HepG2 (cell line): ENCODE measurements around the gene IGFALS. TPM values are rescaled to one million over a fixed set of nuclear protein-coding genes. Genes with fewer than 3 reads are reported as not detected.

Source experiments
- GATAD1 ChIP-seq: IDR thresholded peaks from 2 replicates; pipeline ENCODE4 v1.6.1; 2016; ENCODE audit warnings: missing genetic modification reagents, missing compliant biosample characterization
- KLF16 ChIP-seq, 2 experiments: sonication (generic) in 1 of 2; formaldehyde crosslinking in 1 of 2; IDR thresholded peaks; 2 replicates each; pipeline versions ENCODE4 v1.6.1 to v1.8.0; 2016 to 2023; ENCODE audit warnings: missing genetic modification reagents in 2 of 2, missing compliant biosample characterization in 1 of 2
- SIX1 ChIP-seq: sonication (generic); formaldehyde crosslinking; IDR thresholded peaks from 2 replicates; pipeline ENCODE4 v1.4.0; 2020; ENCODE audit warnings: missing genetic modification reagents, borderline replicate concordance
- ZFX ChIP-seq: sonication (generic); formaldehyde crosslinking; IDR thresholded peaks from 2 replicates; pipeline ENCODE4 v1.4.0; 2020; ENCODE audit warnings: mild to moderate bottlenecking, low read depth, missing genetic modification reagents, moderate library complexity
- ZNF563 ChIP-seq: sonication (generic); formaldehyde crosslinking; IDR thresholded peaks from 2 replicates; pipeline ENCODE4 v1.8.0; 2022; ENCODE audit warnings: mild to moderate bottlenecking, moderate library complexity, missing genetic modification reagents
- ZSCAN21 ChIP-seq: sonication (generic); formaldehyde crosslinking; IDR thresholded peaks from 2 replicates; pipeline ENCODE4 v1.8.0; 2022; ENCODE audit warnings: mild to moderate bottlenecking, missing genetic modification reagents, moderate library complexity, borderline replicate concordance
- ZSCAN31 ChIP-seq: sonication (generic); formaldehyde crosslinking; IDR thresholded peaks from 2 replicates; pipeline ENCODE4 v1.5.0; 2020; ENCODE audit warnings: low read depth, mild to moderate bottlenecking, missing genetic modification reagents
- polyA plus RNA-seq, 8 experiments: library from polyadenylated mRNA; depleted of rRNA in 3 of 8; stranded (reverse) in 7 of 8; unstranded in 1 of 8; fragments of >200 nt; fragmentation: Illumina TruSeq in 4 of 8; extraction: Trizol in 4 of 8; gene quantifications; 2 replicates each; pipeline versions ENCODE4 v1.2.1 to v1.2.3, GENCODE V29; 2011 to 2016; ENCODE audit warnings: low read depth in 4 of 8, missing spikeins in 1 of 8, mixed read lengths in 1 of 8; ENCODE audit not compliant: insufficient read depth in 1 of 8
- total RNA-seq, 5 experiments: library from RNA; depleted of rRNA; stranded (reverse); fragments of >200 nt; fragmentation: Illumina TruSeq; extraction: Trizol; gene quantifications; 2 replicates each; pipeline ENCODE4 v1.2.3, GENCODE V29; 2016; ENCODE audit warnings: low read depth in 1 of 5
- TF ChIP-seq, protein P1 (sequence below): sonication (generic); formaldehyde crosslinking; conservative IDR thresholded peaks from 2 replicates; pipeline ENCODE4 v1.8.1; 2023; ENCODE audit warnings: missing genetic modification reagents
- TF ChIP-seq, protein P2 (sequence below): sonication (generic); formaldehyde crosslinking; IDR thresholded peaks from 2 replicates; pipeline ENCODE4 v1.8.0; 2022; ENCODE audit warnings: missing genetic modification reagents, mild to moderate bottlenecking, borderline replicate concordance
- TF ChIP-seq, protein P3 (sequence below), 2 experiments: sonication (generic) in 1 of 2; formaldehyde crosslinking in 1 of 2; IDR thresholded peaks; 2 replicates each; pipeline versions ENCODE4 v1.4.0 to v1.6.1; 2018 to 2020; ENCODE audit warnings: missing genetic modification reagents in 2 of 2, borderline replicate concordance in 1 of 2, low read depth in 1 of 2, mild to moderate bottlenecking in 1 of 2, missing biosample characterization in 1 of 2
- TF ChIP-seq, protein P4 (sequence below): IDR thresholded peaks from 2 replicates; pipeline ENCODE4 v1.6.1; 2016; ENCODE audit warnings: missing compliant biosample characterization, missing genetic modification reagents, borderline replicate concordance
- TF ChIP-seq, protein P5 (sequence below): sonication (generic); formaldehyde crosslinking; IDR thresholded peaks from 2 replicates; pipeline ENCODE4 v1.8.1; 2023; ENCODE audit warnings: missing genetic modification reagents, inconsistent platforms, borderline replicate concordance

IGFALS gene
- total and polyA plus RNA-seq, 2 of the 13 experiments (the other 11 are each of a cell fraction or from before 2014, with no cell fraction given): 0.34 to 2.4 TPM

DNA sequence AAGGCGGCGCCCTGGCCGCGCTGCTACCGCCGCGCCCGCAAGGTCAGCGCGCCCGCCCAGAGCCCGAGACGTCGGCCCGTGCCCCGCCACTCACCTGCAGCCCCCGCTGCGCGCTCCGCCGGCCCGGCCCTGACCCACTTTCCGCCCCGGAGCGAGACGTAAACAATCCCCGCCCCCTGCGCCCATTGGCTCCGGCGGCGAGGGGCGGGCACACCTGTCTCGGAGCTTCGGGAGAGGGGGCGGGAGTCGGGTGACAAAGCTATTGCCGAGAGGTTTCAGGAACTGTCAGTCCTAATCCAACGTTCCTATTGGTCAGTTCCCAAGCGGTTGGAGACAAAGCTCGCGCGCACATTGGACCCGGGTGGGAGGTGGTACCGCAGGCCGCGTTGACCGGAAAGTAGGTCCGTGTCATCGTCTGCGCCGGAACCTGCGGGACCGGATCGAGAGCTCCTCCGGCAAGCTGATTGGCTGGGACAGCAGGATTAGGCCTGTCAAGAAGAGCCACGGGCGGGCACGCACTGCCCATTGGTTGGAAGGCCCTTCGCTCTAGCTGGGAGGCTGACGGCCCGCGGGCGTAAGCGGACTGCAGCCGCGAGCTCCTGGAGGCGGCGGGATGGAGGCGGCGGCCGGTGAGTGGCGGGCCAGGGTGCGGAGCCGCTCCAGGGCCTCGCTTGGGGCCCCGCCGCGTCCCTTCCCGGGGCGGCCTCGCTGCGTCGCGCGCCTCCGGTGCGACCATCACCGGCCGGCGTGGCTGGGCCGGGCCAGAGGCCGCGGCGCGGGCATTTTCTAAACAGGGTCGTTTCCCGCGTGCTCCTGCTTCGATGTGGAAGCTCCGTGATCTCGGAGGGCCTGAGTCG lies 10.9 kb downstream of the IGFALS start, which contains the start of the genes NUBP2 and SPSB3 (continued):
- TF ChIP-seq, protein P1, sequence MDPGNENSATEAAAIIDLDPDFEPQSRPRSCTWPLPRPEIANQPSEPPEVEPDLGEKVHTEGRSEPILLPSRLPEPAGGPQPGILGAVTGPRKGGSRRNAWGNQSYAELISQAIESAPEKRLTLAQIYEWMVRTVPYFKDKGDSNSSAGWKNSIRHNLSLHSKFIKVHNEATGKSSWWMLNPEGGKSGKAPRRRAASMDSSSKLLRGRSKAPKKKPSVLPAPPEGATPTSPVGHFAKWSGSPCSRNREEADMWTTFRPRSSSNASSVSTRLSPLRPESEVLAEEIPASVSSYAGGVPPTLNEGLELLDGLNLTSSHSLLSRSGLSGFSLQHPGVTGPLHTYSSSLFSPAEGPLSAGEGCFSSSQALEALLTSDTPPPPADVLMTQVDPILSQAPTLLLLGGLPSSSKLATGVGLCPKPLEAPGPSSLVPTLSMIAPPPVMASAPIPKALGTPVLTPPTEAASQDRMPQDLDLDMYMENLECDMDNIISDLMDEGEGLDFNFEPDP (CRISPR knock-in tag): no peak
- peak; percentile 71; the same call in 1 of the 2 replicates for TF ChIP-seq ZSCAN31 (CRISPR knock-in tag)
- TF ChIP-seq, protein P2, sequence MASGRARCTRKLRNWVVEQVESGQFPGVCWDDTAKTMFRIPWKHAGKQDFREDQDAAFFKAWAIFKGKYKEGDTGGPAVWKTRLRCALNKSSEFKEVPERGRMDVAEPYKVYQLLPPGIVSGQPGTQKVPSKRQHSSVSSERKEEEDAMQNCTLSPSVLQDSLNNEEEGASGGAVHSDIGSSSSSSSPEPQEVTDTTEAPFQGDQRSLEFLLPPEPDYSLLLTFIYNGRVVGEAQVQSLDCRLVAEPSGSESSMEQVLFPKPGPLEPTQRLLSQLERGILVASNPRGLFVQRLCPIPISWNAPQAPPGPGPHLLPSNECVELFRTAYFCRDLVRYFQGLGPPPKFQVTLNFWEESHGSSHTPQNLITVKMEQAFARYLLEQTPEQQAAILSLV: peak; percentile 65; the same call in 1 of the 2 replicates
- TF ChIP-seq ZSCAN21 (CRISPR knock-in tag): peak; percentile 20; the same call in 1 of the 2 replicates
- TF ChIP-seq, protein P3, sequence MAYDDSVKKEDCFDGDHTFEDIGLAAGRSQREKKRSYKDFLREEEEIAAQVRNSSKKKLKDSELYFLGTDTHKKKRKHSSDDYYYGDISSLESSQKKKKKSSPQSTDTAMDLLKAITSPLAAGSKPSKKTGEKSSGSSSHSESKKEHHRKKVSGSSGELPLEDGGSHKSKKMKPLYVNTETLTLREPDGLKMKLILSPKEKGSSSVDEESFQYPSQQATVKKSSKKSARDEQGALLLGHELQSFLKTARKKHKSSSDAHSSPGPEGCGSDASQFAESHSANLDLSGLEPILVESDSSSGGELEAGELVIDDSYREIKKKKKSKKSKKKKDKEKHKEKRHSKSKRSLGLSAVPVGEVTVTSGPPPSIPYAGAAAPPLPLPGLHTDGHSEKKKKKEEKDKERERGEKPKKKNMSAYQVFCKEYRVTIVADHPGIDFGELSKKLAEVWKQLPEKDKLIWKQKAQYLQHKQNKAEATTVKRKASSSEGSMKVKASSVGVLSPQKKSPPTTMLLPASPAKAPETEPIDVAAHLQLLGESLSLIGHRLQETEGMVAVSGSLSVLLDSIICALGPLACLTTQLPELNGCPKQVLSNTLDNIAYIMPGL (CRISPR knock-in tag; IDR thresholded peaks at IDR 0.05; ENCODE audit: borderline replicate concordance in 1 of 2, low read depth in 1 of 2): peak in 1 of 2 experiments; percentile 58; a peak in 1 of 4 replicates
- peak; percentile 64; the same call in 1 of the 2 replicates for TF ChIP-seq ZNF563
- peak in 1 of 2 experiments; percentile 61; a peak in 1 of 4 replicates for TF ChIP-seq KLF16 (CRISPR knock-in tag; IDR thresholded peaks at IDR 0.05)
- peak; percentile 67 for TF ChIP-seq ZFX
- peak; percentile 97 for TF ChIP-seq GATAD1
- no peak for TF ChIP-seq SIX1 (CRISPR knock-in tag)
- TF ChIP-seq, protein P4, sequence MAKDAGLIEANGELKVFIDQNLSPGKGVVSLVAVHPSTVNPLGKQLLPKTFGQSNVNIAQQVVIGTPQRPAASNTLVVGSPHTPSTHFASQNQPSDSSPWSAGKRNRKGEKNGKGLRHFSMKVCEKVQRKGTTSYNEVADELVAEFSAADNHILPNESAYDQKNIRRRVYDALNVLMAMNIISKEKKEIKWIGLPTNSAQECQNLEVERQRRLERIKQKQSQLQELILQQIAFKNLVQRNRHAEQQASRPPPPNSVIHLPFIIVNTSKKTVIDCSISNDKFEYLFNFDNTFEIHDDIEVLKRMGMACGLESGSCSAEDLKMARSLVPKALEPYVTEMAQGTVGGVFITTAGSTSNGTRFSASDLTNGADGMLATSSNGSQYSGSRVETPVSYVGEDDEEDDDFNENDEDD (CRISPR knock-in tag): peak; percentile 30; the same call in 1 of the 2 replicates
- TF ChIP-seq, protein P5, sequence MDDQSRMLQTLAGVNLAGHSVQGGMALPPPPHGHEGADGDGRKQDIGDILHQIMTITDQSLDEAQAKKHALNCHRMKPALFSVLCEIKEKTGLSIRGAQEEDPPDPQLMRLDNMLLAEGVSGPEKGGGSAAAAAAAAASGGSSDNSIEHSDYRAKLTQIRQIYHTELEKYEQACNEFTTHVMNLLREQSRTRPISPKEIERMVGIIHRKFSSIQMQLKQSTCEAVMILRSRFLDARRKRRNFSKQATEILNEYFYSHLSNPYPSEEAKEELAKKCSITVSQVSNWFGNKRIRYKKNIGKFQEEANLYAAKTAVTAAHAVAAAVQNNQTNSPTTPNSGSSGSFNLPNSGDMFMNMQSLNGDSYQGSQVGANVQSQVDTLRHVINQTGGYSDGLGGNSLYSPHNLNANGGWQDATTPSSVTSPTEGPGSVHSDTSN (CRISPR knock-in tag): peak; percentile 89; the same call in 1 of the 2 replicates
